ENCODE measurements around the gene TTC34.

GRCh38 chr1:2643414-2644077 is 157.9 kb downstream of the TTC34 start:
- TF ChIP-seq CTCF (IDR thresholded peaks at IDR 0.05), result no peak
- no peak for TF ChIP-seq ZFX (IDR thresholded peaks at IDR 0.05; ENCODE audit: borderline replicate concordance)
